HEK293T (cell line): ENCODE results near the gene AKAP11.

Experiments
- ARNT ChIP-seq: fragments of 450-650 bp; IDR thresholded peaks from 2 replicates; pipeline ENCODE4 v1.6.1; 2017; ENCODE audit warnings: mild to moderate bottlenecking
- BHLHE40 ChIP-seq: fragments of 450-650 bp; IDR thresholded peaks from 2 replicates; pipeline ENCODE4 v1.6.1; 2016; ENCODE audit warnings: mild to moderate bottlenecking, moderate library complexity, borderline replicate concordance
- CTBP1 ChIP-seq: fragments of 450-650 bp; IDR thresholded peaks from 2 replicates; pipeline ENCODE4 v1.6.1; 2016; ENCODE audit warnings: borderline replicate concordance
- ELF4 ChIP-seq: fragments of 450-650 bp; IDR thresholded peaks from 2 replicates; pipeline ENCODE4 v1.6.1; 2017; ENCODE audit warnings: antibody characterized with exemption
- FOXK2 ChIP-seq: fragments of 450-650 bp; IDR thresholded peaks from 2 replicates; pipeline ENCODE4 v1.6.1; 2016; ENCODE audit warnings: mild to moderate bottlenecking
- HDGF ChIP-seq: fragments of 450-650 bp; IDR thresholded peaks from 2 replicates; pipeline ENCODE4 v1.6.1; 2017; ENCODE audit warnings: antibody characterized with exemption, borderline replicate concordance
- LEF1 ChIP-seq: fragments of 450-650 bp; IDR thresholded peaks from 2 replicates; pipeline ENCODE4 v1.6.1; 2017; ENCODE audit warnings: mild to moderate bottlenecking, borderline replicate concordance
- SP1 ChIP-seq: fragments of 450-650 bp; IDR thresholded peaks from 2 replicates; pipeline ENCODE4 v1.6.1; 2017
- SUZ12 ChIP-seq: fragments of 450-650 bp; IDR thresholded peaks from 2 replicates; pipeline ENCODE4 v1.6.1; 2016; ENCODE audit warnings: mild to moderate bottlenecking
- TARDBP ChIP-seq: fragments of 450-650 bp; IDR thresholded peaks from 2 replicates; pipeline ENCODE4 v1.6.1; 2016

DNA sequence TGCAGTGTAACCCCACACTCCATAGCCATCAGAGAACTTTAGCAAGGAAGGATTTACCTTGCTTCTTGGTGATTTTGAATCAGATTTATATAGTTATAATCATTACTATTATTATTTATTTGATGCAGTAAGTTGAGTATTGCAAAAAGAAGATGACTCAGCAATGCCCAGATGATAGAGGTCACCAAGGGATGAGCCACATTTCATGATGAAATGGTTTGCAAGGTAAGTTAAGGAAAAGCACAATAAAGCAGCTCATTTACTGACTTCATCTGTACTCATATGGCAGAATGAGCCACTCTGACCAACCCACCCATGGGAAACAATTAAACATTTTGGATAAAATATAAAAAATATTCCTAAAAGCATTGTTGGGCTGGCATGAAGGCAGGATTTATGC is 59.1 kb downstream of the AKAP11 start:
- no peak for TF ChIP-seq HDGF
- no peak for TF ChIP-seq ELF4
- no peak for TF ChIP-seq LEF1
- TF ChIP-seq TARDBP: no peak
- TF ChIP-seq CTBP1: no peak
- TF ChIP-seq FOXK2: no peak
- no peak for TF ChIP-seq BHLHE40
- no peak for TF ChIP-seq SUZ12
- TF ChIP-seq ARNT: no peak
- no peak for TF ChIP-seq SP1
